Erythroblast (primary cell): ENCODE measurements around the gene FABP2.
"Not testable (repeated sequence)": the region's sequence is repeated elsewhere in the genome, so short reads cannot be mapped to it uniquely, and the experiment has no call there.

Source experiments
- GATA1 ChIP-seq: IDR thresholded peaks from 2 replicates; pipeline ENCODE4 v1.6.1; 2011; ENCODE audit warnings: low read depth, mild to moderate bottlenecking, control low read depth, low read length, moderate library complexity
- POLR2A ChIP-seq: IDR thresholded peaks from 2 replicates; pipeline ENCODE4 v1.6.1; 2011; ENCODE audit warnings: mild to moderate bottlenecking, low read length

GRCh38 chr4:119366802-119367201 is 44.9 kb upstream of the FABP2 start:
- TF ChIP-seq POLR2A, GATA1: not testable (repeated sequence)
